ENCODE results near the gene DNAJB2.

DNA sequence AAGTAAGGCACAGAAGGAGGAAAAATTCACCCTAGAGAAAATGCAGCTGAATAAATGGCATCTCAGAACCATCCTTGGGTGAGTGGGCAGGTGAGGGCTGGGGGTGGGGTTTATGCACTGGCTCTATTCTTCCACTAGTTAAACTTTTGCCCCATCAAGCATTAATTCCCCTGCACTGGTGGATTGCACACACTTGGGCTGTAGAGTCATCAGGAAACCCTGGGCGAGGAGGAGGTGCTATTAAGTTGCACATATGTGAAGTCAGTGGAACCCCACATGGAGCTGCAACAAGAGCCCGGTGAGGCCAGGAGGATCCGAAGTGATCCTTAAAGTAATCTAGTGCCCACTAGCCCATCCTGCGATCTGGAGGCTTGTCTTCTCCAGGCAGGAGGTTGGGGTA is 6.8 kb upstream of the DNAJB2 start:
- TF ChIP-seq POLR2AphosphoS5 (IDR thresholded peaks at IDR 0.05; ENCODE audit: low read depth, low read length), result no peak
- TF ChIP-seq POLR2A (IDR thresholded peaks at IDR 0.05; ENCODE audit: low read depth, low read length), result no peak
- TF ChIP-seq TAF1 (IDR thresholded peaks at IDR 0.05; ENCODE audit: borderline replicate concordance, low read depth, low read length), result no peak
